GM23338 (cell line): ENCODE data around the gene CERT1. TPM values are rescaled to one million over a fixed set of nuclear protein-coding genes. Genes with fewer than 3 reads are reported as not detected.

Source experiments
- ATAC-seq: fragments of 200-7000 bp; cut with Tn5 transposase; 3 replicates; pipeline ENCODE4 v1.9.1; 2020
- DNase-seq: peaks from one replicate; pipeline ENCODE4 v3.0.0-alpha.2; 2015; ENCODE audit warnings: low spot score
- H2AFZ ChIP-seq: fragments of 200-600 bp; sonication (generic); 2 replicates; pipeline ENCODE4 v1.8.0; 2016; ENCODE audit warnings: antibody characterized with exemption, mild to moderate bottlenecking, moderate library complexity
- H3F3A ChIP-seq: fragments of 200-600 bp; sonication (generic); replicated peaks from 2 replicates; pipeline ENCODE4 v1.8.0; 2017; ENCODE audit warnings: antibody characterized with exemption, mixed run types, low read depth
- H3K27ac ChIP-seq: fragments of 200-600 bp; sonication (generic); 2 replicates; pipeline ENCODE4 v1.6.1; 2016; ENCODE audit warnings: low read depth
- H3K27me3 ChIP-seq: fragments of 200-600 bp; sonication (generic); 2 replicates; pipeline ENCODE4 v1.8.0; 2016; ENCODE audit warnings: mild to moderate bottlenecking, mixed run types, moderate library complexity; ENCODE audit not compliant: insufficient read depth
- H3K36me3 ChIP-seq: fragments of 200-600 bp; sonication (generic); 2 replicates; pipeline ENCODE4 v1.8.0; 2016; ENCODE audit warnings: mild to moderate bottlenecking; ENCODE audit not compliant: insufficient read depth
- H3K4me1 ChIP-seq: fragments of 200-600 bp; sonication (generic); 2 replicates; pipeline ENCODE4 v1.8.0; 2016; ENCODE audit warnings: mild to moderate bottlenecking, moderate library complexity; ENCODE audit not compliant: insufficient read depth
- H3K4me2 ChIP-seq: fragments of 200-600 bp; sonication (generic); 2 replicates; pipeline ENCODE4 v1.7.1; 2017; ENCODE audit warnings: mixed run types
- H3K4me3 ChIP-seq: fragments of 200-600 bp; sonication (generic); 2 replicates; pipeline ENCODE4 v1.6.1; 2016; ENCODE audit warnings: mixed run types
- H3K79me2 ChIP-seq: fragments of 200-600 bp; sonication (generic); replicated peaks from 2 replicates; pipeline ENCODE4 v1.8.0; 2017; ENCODE audit warnings: mild to moderate bottlenecking; ENCODE audit not compliant: insufficient read depth
- H3K9me2 ChIP-seq: fragments of 200-600 bp; sonication (generic); 2 replicates; pipeline ENCODE4 v1.8.0; 2017; ENCODE audit not compliant: insufficient read depth
- H4K20me1 ChIP-seq: fragments of 200-600 bp; sonication (generic); replicated peaks from 2 replicates; pipeline ENCODE4 v1.8.0; 2017; ENCODE audit warnings: mild to moderate bottlenecking; ENCODE audit not compliant: insufficient read depth
- H3K27ac Mint-ChIP-seq: 2 replicates; pipeline ENCODE4 v1.8.0; 2020; ENCODE audit warnings: inconsistent platforms, mild to moderate bottlenecking, moderate library complexity, mixed read lengths
- H3K27me3 Mint-ChIP-seq: 3 replicates; pipeline ENCODE4 v1.8.0; 2022; ENCODE audit warnings: low read depth, mild to moderate bottlenecking, moderate library complexity, mixed read lengths, inconsistent platforms; ENCODE audit not compliant: insufficient read depth, poor library complexity
- H3K36me3 Mint-ChIP-seq: 3 replicates; pipeline ENCODE4 v1.8.0; 2021; ENCODE audit warnings: low read depth, mild to moderate bottlenecking, inconsistent platforms, moderate library complexity, mixed read lengths
- H3K4me1 Mint-ChIP-seq: 3 replicates; pipeline ENCODE4 v1.8.0; 2020; ENCODE audit warnings: mild to moderate bottlenecking, inconsistent platforms, mixed read lengths
- H3K4me3 Mint-ChIP-seq: 3 replicates; pipeline ENCODE4 v1.8.0; 2021; ENCODE audit warnings: moderate library complexity, mild to moderate bottlenecking, inconsistent platforms, mixed read lengths
- H3K9me3 Mint-ChIP-seq: 3 replicates; pipeline ENCODE4 v1.8.0; 2020; ENCODE audit warnings: moderate library complexity, mild to moderate bottlenecking, inconsistent platforms, mixed read lengths
- CREB1 ChIP-seq: fragments of 250-450 bp; sonication (Bioruptor Pico); IDR thresholded peaks from 2 replicates; pipeline ENCODE4 v1.5.0; 2020; ENCODE audit warnings: low read depth, mild to moderate bottlenecking, moderate library complexity
- EZH2 ChIP-seq: fragments of 200-600 bp; sonication (generic); IDR thresholded peaks from one replicate; pipeline ENCODE4 v1.8.0; 2017; ENCODE audit warnings: antibody characterized with exemption, mild to moderate bottlenecking, low read depth; ENCODE audit not compliant: unreplicated experiment
- JUNB ChIP-seq: IDR thresholded peaks from one replicate; pipeline ENCODE4 v1.6.1; 2016; ENCODE audit warnings: antibody characterized with exemption; ENCODE audit not compliant: unreplicated experiment
- REST ChIP-seq: IDR thresholded peaks from one replicate; pipeline ENCODE4 v1.6.1; 2018; ENCODE audit warnings: antibody characterized with exemption; ENCODE audit not compliant: unreplicated experiment
- STAT1 ChIP-seq: IDR thresholded peaks from one replicate; pipeline ENCODE4 v1.6.1; 2016; ENCODE audit warnings: antibody characterized with exemption; ENCODE audit not compliant: unreplicated experiment
- ZNF331 ChIP-seq: fragments of 250-450 bp; sonication (Bioruptor Pico); IDR thresholded peaks from 2 replicates; pipeline ENCODE4 v1.5.0; 2020; ENCODE audit warnings: low read depth, mild to moderate bottlenecking, moderate library complexity
- polyA plus RNA-seq: library from polyadenylated mRNA; unstranded; fragments of >200 nt; fragmentation: Nextera tagmentation; extraction: Ambion mirVana; gene quantifications from 2 replicates; pipeline ENCODE4 v1.2.1, GENCODE V29; 2016
- total RNA-seq: library from RNA; depleted of rRNA; stranded (reverse); fragments of >200 nt; shearing (Covaris generic); gene quantifications from 2 replicates; pipeline ENCODE4 v1.2.3, GENCODE V29; 2014
- TF ChIP-seq, protein P1 (sequence below): fragments of 250-450 bp; sonication (Bioruptor Pico); IDR thresholded peaks from 2 replicates; pipeline ENCODE4 v1.5.0; 2020; ENCODE audit warnings: mild to moderate bottlenecking, moderate library complexity
- TF ChIP-seq, protein P2 (sequence below): IDR thresholded peaks from 2 replicates; pipeline ENCODE4 v1.6.1; 2016; ENCODE audit warnings: antibody characterized with exemption

The CERT1 gene
- total and polyA plus RNA-seq, 2 experiments from 2014 or later: 36.5 to 40.7 TPM

GRCh38 chr5:75529185-75529584, 17.8 kb upstream of the CERT1 start (continued):
- TF ChIP-seq, protein P1, sequence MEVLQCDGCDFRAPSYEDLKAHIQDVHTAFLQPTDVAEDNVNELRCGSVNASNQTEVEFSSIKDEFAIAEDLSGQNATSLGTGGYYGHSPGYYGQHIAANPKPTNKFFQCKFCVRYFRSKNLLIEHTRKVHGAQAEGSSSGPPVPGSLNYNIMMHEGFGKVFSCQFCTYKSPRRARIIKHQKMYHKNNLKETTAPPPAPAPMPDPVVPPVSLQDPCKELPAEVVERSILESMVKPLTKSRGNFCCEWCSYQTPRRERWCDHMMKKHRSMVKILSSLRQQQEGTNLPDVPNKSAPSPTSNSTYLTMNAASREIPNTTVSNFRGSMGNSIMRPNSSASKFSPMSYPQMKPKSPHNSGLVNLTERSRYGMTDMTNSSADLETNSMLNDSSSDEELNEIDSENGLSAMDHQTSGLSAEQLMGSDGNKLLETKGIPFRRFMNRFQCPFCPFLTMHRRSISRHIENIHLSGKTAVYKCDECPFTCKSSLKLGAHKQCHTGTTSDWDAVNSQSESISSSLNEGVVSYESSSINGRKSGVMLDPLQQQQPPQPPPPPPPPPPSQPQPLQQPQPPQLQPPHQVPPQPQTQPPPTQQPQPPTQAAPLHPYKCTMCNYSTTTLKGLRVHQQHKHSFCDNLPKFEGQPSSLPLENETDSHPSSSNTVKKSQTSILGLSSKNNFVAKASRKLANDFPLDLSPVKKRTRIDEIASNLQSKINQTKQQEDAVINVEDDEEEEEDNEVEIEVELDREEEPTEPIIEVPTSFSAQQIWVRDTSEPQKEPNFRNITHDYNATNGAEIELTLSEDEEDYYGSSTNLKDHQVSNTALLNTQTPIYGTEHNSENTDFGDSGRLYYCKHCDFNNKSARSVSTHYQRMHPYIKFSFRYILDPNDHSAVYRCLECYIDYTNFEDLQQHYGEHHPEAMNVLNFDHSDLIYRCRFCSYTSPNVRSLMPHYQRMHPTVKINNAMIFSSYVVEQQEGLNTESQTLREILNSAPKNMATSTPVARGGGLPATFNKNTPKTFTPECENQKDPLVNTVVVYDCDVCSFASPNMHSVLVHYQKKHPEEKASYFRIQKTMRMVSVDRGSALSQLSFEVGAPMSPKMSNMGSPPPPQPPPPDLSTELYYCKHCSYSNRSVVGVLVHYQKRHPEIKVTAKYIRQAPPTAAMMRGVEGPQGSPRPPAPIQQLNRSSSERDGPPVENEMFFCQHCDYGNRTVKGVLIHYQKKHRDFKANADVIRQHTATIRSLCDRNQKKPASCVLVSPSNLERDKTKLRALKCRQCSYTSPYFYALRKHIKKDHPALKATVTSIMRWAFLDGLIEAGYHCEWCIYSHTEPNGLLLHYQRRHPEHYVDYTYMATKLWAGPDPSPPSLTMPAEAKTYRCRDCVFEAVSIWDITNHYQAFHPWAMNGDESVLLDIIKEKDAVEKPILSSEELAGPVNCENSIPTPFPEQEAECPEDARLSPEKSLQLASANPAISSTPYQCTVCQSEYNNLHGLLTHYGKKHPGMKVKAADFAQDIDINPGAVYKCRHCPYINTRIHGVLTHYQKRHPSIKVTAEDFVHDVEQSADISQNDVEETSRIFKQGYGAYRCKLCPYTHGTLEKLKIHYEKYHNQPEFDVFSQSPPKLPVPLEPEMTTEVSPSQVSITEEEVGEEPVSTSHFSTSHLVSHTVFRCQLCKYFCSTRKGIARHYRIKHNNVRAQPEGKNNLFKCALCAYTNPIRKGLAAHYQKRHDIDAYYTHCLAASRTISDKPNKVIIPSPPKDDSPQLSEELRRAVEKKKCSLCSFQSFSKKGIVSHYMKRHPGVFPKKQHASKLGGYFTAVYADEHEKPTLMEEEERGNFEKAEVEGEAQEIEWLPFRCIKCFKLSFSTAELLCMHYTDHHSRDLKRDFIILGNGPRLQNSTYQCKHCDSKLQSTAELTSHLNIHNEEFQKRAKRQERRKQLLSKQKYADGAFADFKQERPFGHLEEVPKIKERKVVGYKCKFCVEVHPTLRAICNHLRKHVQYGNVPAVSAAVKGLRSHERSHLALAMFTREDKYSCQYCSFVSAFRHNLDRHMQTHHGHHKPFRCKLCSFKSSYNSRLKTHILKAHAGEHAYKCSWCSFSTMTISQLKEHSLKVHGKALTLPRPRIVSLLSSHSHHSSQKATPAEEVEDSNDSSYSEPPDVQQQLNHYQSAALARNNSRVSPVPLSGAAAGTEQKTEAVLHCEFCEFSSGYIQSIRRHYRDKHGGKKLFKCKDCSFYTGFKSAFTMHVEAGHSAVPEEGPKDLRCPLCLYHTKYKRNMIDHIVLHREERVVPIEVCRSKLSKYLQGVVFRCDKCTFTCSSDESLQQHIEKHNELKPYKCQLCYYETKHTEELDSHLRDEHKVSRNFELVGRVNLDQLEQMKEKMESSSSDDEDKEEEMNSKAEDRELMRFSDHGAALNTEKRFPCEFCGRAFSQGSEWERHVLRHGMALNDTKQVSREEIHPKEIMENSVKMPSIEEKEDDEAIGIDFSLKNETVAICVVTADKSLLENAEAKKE (CRISPR knock-in tag): no peak
- TF ChIP-seq EZH2 (no peak), ZNF331 (CRISPR knock-in tag) (no peak), CREB1 (CRISPR knock-in tag) (no peak)

- Mint-ChIP-seq H3K36me3 (peaks cover 12% of the 10 kb centered on the region; the same call in 2 of the 3 replicates), H3K4me3 (no peak overlapping the region), H3K9me3 (peaks cover 12% of the 10 kb centered on the region), H3K27ac (no peak overlapping the region), H3K27me3 (peaks cover 4% of the 10 kb centered on the region), H3K4me1 (peaks cover 3% of the 10 kb centered on the region; the same call in 2 of the 3 replicates)
- no peak overlapping the region for H3K4me3 ChIP-seq
- H3K4me1 ChIP-seq: no peaks in the 10 kb centered on the region
- H4K20me1 ChIP-seq: no peaks in the 10 kb centered on the region
- no peaks in the 10 kb centered on the region for H3K9me2 ChIP-seq
- no peak overlapping the region for H2AFZ ChIP-seq
- H3K4me2 ChIP-seq: no peak overlapping the region
- no peak for ATAC-seq
- H3K36me3 ChIP-seq: peaks cover 3% of the 10 kb centered on the region; the same call in 1 of the 2 replicates
- no peak overlapping the region for H3K27ac ChIP-seq
- H3K79me2 ChIP-seq: peaks cover 7% of the 10 kb centered on the region
- no peaks in the 10 kb centered on the region for H3F3A ChIP-seq
- H3K27me3 ChIP-seq: no peaks in the 10 kb centered on the region
- no peak for DNase-seq
- TF ChIP-seq, protein P2, sequence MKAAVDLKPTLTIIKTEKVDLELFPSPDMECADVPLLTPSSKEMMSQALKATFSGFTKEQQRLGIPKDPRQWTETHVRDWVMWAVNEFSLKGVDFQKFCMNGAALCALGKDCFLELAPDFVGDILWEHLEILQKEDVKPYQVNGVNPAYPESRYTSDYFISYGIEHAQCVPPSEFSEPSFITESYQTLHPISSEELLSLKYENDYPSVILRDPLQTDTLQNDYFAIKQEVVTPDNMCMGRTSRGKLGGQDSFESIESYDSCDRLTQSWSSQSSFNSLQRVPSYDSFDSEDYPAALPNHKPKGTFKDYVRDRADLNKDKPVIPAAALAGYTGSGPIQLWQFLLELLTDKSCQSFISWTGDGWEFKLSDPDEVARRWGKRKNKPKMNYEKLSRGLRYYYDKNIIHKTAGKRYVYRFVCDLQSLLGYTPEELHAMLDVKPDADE: no peak
- TF ChIP-seq JUNB: no peak
- no peak for TF ChIP-seq REST
- TF ChIP-seq EZH2: no peak
- TF ChIP-seq STAT1: no peak
- no peak for TF ChIP-seq ZNF331 (CRISPR knock-in tag)
Observed at GRCh38 chr5:75526070-75526469, 14.6 kb upstream of the CERT1 start.
